Gastroesophageal sphincter (tissue), 4 donors: ENCODE data around the gene MPL. TPM values are rescaled to one million over a fixed set of nuclear protein-coding genes. Genes with fewer than 3 reads are reported as not detected.

Experiments
- ATAC-seq: fragments of 150-250 bp; one replicate; pipeline ENCODE4 v1.9.1; 2016; ENCODE audit warnings: mild to moderate bottlenecking, moderate library complexity
- H3K27ac ChIP-seq, 4 donors: fragments of 200-600 bp; sonication (generic) in 3 of 4; 1 replicate in 3 of 4; 2 replicates in 1 of 4; pipeline ENCODE4 v1.5.1; 2016 to 2019
- H3K27me3 ChIP-seq: fragments of 200-600 bp; sonication (generic); one replicate; pipeline ENCODE4 v1.5.1; 2019
- H3K36me3 ChIP-seq, 2 donors: fragments of 200-600 bp; sonication (generic); one replicate each; pipeline ENCODE4 v1.5.1; 2019; ENCODE audit warnings: control low read depth in 1 of 2
- H3K4me1 ChIP-seq, 3 donors: fragments of 200-600 bp; sonication (generic); 1 replicate in 2 of 3; 2 replicates in 1 of 3; pipeline ENCODE4 v1.5.1; 2016 to 2019; ENCODE audit warnings: control low read depth in 2 of 3
- H3K4me3 ChIP-seq, 2 donors: fragments of 200-600 bp; sonication (generic); one replicate each; pipeline ENCODE4 v1.5.1; 2019; ENCODE audit warnings: mild to moderate bottlenecking in 1 of 2, moderate library complexity in 1 of 2
- H3K9me3 ChIP-seq, 3 donors: fragments of 200-600 bp; sonication (generic); one replicate each; pipeline ENCODE4 v1.5.1; 2017 to 2019; ENCODE audit warnings: control low read depth in 2 of 3
- CTCF ChIP-seq, 4 experiments: fragments of 200-600 bp in 2 of 4; fragments of 450-650 bp in 2 of 4; sonication (generic) in 1 of 4; IDR thresholded peaks; one replicate each; pipeline ENCODE4 v1.5.1; 2017 to 2019; ENCODE audit warnings: antibody characterized with exemption in 4 of 4, mild to moderate bottlenecking in 2 of 4, moderate library complexity in 2 of 4
- EP300 ChIP-seq: sonication (generic); formaldehyde crosslinking; IDR thresholded peaks from one replicate; pipeline ENCODE4 v1.6.1; 2017; ENCODE audit warnings: antibody characterized with exemption, mild to moderate bottlenecking
- POLR2A ChIP-seq, 2 donors: fragments of 450-650 bp; IDR thresholded peaks; one replicate each; pipeline ENCODE4 v1.6.1; 2017; ENCODE audit warnings: antibody characterized with exemption in 2 of 2, mild to moderate bottlenecking in 2 of 2, moderate library complexity in 1 of 2
- POLR2AphosphoS5 ChIP-seq: sonication (generic); formaldehyde crosslinking; IDR thresholded peaks from one replicate; pipeline ENCODE4 v1.6.1; 2017; ENCODE audit warnings: antibody characterized with exemption
- WGBS, 2 donors: methylation state at CpG; one replicate each; pipeline ENCODE4 v1.1.5; 2018; ENCODE audit warnings: low coverage in 1 of 2; 5-methylcytosine and 5-hydroxymethylcytosine counted together
- total RNA-seq, 4 donors: library from RNA; depleted of rRNA; stranded (reverse); fragments of >200 nt; gene quantifications; one replicate each; pipeline ENCODE4 v1.1.0, GENCODE V29; 2016

MPL gene
- total RNA-seq, 4 donors from 2014 or later, result 0.27 to 1.1 TPM; not detected in 2

GRCh38 chr1:43402089-43402865 is 64.7 kb downstream of the MPL start:
- WGBS, 2 donors, result 76 to 89% methylated on average over 3 to 6 of the region's 6 CpGs
- peaks cover 6 to 46% of the 10 kb centered on the region in 2 donors for H3K36me3 ChIP-seq

More at GRCh38 chr1:43402089-43402865, 64.7 kb downstream of the MPL start:
- H3K27ac ChIP-seq, result no peak overlapping the region
- no peaks in the 10 kb centered on the region for H3K9me3 ChIP-seq
- H3K4me3 ChIP-seq, result no peak overlapping the region
- no peak for TF ChIP-seq EP300
- no peak for TF ChIP-seq CTCF (IDR thresholded peaks at IDR 0.05)
- TF ChIP-seq POLR2AphosphoS5, result no peak
- TF ChIP-seq POLR2A (IDR thresholded peaks at IDR 0.05), result no peak
- ATAC-seq, result no peak
- no peaks in the 10 kb centered on the region for H3K27me3 ChIP-seq
- peaks cover 0 to 4% (median 0%) of the 10 kb centered on the region in 3 donors for H3K4me1 ChIP-seq

Other genes starting within 250 kb of the MPL start
- 10 to 100 TPM; 41.7 to 60.9 (median 51.7) TPM for gene EBNA1BP2, start 165.5 kb upstream of the MPL start, total RNA-seq
- not detected for gene CFAP57, start 165.5 kb upstream of the MPL start, total RNA-seq
- gene TMEM125, start 67.8 kb upstream of the MPL start, total RNA-seq, result under 1 TPM in 1 of 4 donors, not detected in 3; 0.45 TPM
- gene C1orf210, start 52.2 kb upstream of the MPL start, total RNA-seq, result under 1 TPM in 1 of 4 donors, not detected in 3; 0.27 TPM
- gene TIE1, start 36.8 kb upstream of the MPL start, total RNA-seq, result 10 to 100 TPM; 11.4 to 49.3 (median 30.2) TPM
- under 1 TPM in 3 of 4 donors, not detected in 1; 0.42 to 0.69 (median 0.54) TPM for gene CDC20, start 21.2 kb downstream of the MPL start, total RNA-seq
- gene ELOVL1, start 30.2 kb downstream of the MPL start, total RNA-seq, result 10 to 100 TPM; 26.3 to 65.0 (median 41.0) TPM
- gene MED8, start 52.0 kb downstream of the MPL start, total RNA-seq, result 10 to 100 TPM; 31.4 to 41.1 (median 33.6) TPM
- gene SZT2, start 52.1 kb downstream of the MPL start, total RNA-seq, result 10 to 100 TPM; 13.1 to 40.0 (median 35.1) TPM
- 100 to 1,000 TPM in 1 of 4 donors, 10 to 100 TPM in 3; 29.4 to 116 (median 50.8) TPM for gene HYI, start 116.1 kb downstream of the MPL start, total RNA-seq
- 10 to 100 TPM; 55.8 to 80.4 (median 60.8) TPM for gene PTPRF, start 193.1 kb downstream of the MPL start, total RNA-seq